OCI-LY1 (cell line): ENCODE results near the gene USP13.

Source experiments
- CTCF ChIP-seq: fragments of 200-600 bp; sonication (generic), shearing (Covaris generic); IDR thresholded peaks from 2 replicates; pipeline ENCODE4 v1.5.1; 2017; ENCODE audit warnings: mild to moderate bottlenecking, antibody characterized with exemption, low read length, moderate library complexity, mixed read lengths
- EZH2 ChIP-seq: fragments of 200-600 bp; sonication (generic), shearing (Covaris generic); IDR thresholded peaks from 2 replicates; pipeline ENCODE4 v1.8.0; 2017; ENCODE audit warnings: borderline replicate concordance, mixed run types, mild to moderate bottlenecking, antibody characterized with exemption, low read length, moderate library complexity, mixed read lengths

- TF ChIP-seq CTCF = no peak
- no peak for TF ChIP-seq EZH2
These were observed 46.2 kb upstream of the USP13 start for GRCh38 chr3:179606534-179607085.
